ENCODE measurements around the gene HDAC6. TPM values are rescaled to one million over a fixed set of nuclear protein-coding genes. Genes with fewer than 3 reads are reported as not detected.

Gene HDAC6
- total and polyA plus RNA-seq, 12 donors = 45.1 to 303 (median 78.1) TPM

DNA sequence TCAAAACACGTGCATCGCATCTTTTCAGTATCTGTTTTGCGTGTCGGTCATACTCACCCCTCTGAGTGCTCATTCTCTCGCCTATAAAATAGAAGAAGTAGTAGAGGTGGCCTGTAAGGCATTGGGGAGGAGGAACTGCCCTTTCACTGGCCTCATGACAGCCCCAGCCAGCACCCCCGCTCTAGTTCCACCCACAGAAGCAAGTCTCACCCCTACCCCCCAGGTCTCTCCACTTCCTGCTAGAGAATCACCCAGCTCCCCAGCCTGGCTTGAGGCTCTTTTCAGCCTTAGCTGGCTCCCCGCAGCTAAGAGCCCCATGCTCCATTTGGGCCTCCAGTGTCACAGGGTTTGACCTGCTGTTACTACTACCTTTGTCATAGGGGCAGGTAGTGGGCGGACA lies 11.8 kb downstream of the HDAC6 start:
- intact Hi-C loops (cut with DNase I) = no loop called here
- H3K9me3 ChIP-seq (replicated peaks in 1 of 3) = no peaks in the 10 kb centered on the region
- no peak overlapping the region for H3K27ac ChIP-seq
- H3K4me1 ChIP-seq (replicated peaks in 1 of 2) = no peaks in the 10 kb centered on the region
- DNase-seq = no peak
- 85 to 96% (median 91%) methylated on average over 6 to 8 of the region's 8 CpGs for WGBS, 4 donors
- no peak overlapping the region for H3K4me3 ChIP-seq
- peaks cover 0 to 12% of the 10 kb centered on the region in 2 donors for H3K36me3 ChIP-seq (replicated peaks in 1 of 2)
- H3K27me3 ChIP-seq = no peaks in the 10 kb centered on the region
- TF ChIP-seq, protein P1, sequence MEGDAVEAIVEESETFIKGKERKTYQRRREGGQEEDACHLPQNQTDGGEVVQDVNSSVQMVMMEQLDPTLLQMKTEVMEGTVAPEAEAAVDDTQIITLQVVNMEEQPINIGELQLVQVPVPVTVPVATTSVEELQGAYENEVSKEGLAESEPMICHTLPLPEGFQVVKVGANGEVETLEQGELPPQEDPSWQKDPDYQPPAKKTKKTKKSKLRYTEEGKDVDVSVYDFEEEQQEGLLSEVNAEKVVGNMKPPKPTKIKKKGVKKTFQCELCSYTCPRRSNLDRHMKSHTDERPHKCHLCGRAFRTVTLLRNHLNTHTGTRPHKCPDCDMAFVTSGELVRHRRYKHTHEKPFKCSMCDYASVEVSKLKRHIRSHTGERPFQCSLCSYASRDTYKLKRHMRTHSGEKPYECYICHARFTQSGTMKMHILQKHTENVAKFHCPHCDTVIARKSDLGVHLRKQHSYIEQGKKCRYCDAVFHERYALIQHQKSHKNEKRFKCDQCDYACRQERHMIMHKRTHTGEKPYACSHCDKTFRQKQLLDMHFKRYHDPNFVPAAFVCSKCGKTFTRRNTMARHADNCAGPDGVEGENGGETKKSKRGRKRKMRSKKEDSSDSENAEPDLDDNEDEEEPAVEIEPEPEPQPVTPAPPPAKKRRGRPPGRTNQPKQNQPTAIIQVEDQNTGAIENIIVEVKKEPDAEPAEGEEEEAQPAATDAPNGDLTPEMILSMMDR (IDR thresholded peaks at IDR 0.05) = no peak
- no peak for TF ChIP-seq POLR2A (IDR thresholded peaks at IDR 0.05)

DNA sequence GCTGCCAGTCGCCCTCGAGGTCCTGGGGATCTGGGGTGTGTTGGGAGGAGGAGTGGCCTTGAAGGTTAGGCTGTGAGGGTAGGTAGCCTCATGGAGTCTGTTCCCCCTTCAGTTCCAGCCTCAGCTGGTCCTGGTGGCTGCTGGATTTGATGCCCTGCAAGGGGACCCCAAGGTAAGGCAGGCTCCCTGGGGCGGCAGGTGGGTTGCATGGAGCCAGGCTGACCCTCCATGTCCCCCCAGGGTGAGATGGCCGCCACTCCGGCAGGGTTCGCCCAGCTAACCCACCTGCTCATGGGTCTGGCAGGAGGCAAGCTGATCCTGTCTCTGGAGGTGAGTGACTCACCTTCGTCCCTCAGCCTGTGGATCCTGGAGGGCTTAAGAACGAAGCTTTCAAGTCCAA lies 12.9 kb downstream of the HDAC6 start:
- H3K4me3 ChIP-seq = no peak overlapping the region
- intact Hi-C loops (cut with DNase I) = no loop called here
- peaks cover 0 to 12% of the 10 kb centered on the region in 2 donors for H3K36me3 ChIP-seq (replicated peaks in 1 of 2)
- DNase-seq = no peak
- no peaks in the 10 kb centered on the region for H3K4me1 ChIP-seq (replicated peaks in 1 of 2)
- H3K27me3 ChIP-seq = no peaks in the 10 kb centered on the region
- no peak for TF ChIP-seq POLR2A (IDR thresholded peaks at IDR 0.05)
- TF ChIP-seq, protein P1 (IDR thresholded peaks at IDR 0.05) = no peak
- no peak overlapping the region for H3K27ac ChIP-seq
- no peaks in the 10 kb centered on the region for H3K9me3 ChIP-seq (replicated peaks in 1 of 3)
- WGBS, 4 donors = 82 to 100% (median 90%) methylated on average over 1 to 8 of the region's 8 CpGs

DNA sequence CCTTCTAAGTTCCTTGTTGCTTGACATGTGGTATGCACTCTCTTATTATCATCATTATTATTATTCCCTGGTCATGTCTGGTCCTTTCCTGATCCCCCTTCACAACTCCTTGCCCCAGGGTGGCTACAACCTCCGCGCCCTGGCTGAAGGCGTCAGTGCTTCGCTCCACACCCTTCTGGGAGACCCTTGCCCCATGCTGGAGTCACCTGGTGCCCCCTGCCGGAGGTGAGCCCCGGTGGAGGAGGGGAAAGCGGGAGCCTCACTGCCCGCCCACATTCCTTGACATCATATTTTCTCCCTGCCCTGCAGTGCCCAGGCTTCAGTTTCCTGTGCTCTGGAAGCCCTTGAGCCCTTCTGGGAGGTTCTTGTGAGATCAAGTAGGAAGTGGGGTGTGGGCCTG lies 13.4 kb downstream of the HDAC6 start:
- TF ChIP-seq, protein P1 (IDR thresholded peaks at IDR 0.05) = no peak
- no peak for TF ChIP-seq POLR2A (IDR thresholded peaks at IDR 0.05)
- no peak overlapping the region for H3K27ac ChIP-seq
- H3K4me1 ChIP-seq (replicated peaks in 1 of 2) = no peaks in the 10 kb centered on the region
- no peak overlapping the region for H3K4me3 ChIP-seq
- intact Hi-C loops (cut with DNase I) = no loop called here
- no peak for DNase-seq
- no peaks in the 10 kb centered on the region for H3K9me3 ChIP-seq (replicated peaks in 1 of 3)
- no peaks in the 10 kb centered on the region for H3K27me3 ChIP-seq
- H3K36me3 ChIP-seq (replicated peaks in 1 of 2) = peaks cover 0 to 12% of the 10 kb centered on the region in 2 donors
- 76 to 89% (median 87%) methylated on average over 6 to 8 of the region's 8 CpGs for WGBS, 4 donors

DNA sequence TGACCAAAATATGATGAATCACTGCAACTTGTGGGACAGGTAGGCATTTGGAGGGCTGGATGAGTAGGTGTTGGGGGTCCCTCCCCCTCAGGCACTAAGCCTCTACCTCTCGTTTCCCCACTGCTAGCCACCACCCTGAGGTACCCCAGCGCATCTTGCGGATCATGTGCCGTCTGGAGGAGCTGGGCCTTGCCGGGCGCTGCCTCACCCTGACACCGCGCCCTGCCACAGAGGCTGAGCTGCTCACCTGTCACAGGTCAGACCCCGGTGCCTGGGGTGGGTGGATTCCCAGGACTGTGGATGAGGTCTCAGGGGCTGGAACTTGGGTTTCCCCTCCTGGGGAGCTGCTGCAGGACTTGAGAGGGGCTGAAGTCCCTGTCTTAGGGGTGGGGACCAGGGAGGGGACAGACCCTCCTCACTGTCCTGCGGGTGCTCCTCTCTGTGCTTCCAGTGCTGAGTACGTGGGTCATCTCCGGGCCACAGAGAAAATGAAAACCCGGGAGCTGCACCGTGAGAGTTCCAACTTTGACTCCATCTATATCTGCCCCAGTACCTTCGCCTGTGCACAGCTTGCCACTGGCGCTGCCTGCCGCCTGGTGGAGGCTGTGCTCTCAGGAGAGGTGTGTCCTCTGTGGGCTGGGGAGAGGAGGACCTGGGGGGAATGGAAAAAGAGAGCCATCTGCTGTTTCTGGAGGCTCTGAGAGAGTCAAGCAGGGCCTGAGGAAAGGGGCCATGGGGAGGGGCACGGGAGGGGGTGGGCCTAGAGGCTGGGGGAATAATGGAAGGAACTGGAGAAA lies 14.3 kb downstream of the HDAC6 start:
- 87 to 100% (median 92%) methylated on average over 3 to 18 of the region's 18 CpGs for WGBS, 4 donors
- DNase-seq = no peak
- Histone ChIP-seq H3K27me3 (no peaks in the 10 kb centered on the region), H3K27ac (no peak overlapping the region), H3K4me3 (no peak overlapping the region), H3K9me3 (replicated peaks in 1 of 3) (no peaks in the 10 kb centered on the region), H3K4me1 (replicated peaks in 1 of 2) (no peaks in the 10 kb centered on the region), H3K36me3 (replicated peaks in 1 of 2) (peaks cover 0 to 12% of the 10 kb centered on the region in 2 donors)
- no peak for TF ChIP-seq POLR2A (IDR thresholded peaks at IDR 0.05)
- TF ChIP-seq, protein P1 (IDR thresholded peaks at IDR 0.05) = no peak
- intact Hi-C loops (cut with DNase I) = no loop called here

Measured in adrenal gland (tissue), 12 donors.